ENCODE data around the gene FBXL16. TPM values are rescaled to one million over a fixed set of nuclear protein-coding genes. Genes with fewer than 3 reads are reported as not detected.
A peak's percentile ranks its signal among the peaks of the same experiment; 100 is the strongest.

Gene FBXL16
- total RNA-seq, 2 donors from 2014 or later: 0.26 TPM; not detected in 1

DNA sequence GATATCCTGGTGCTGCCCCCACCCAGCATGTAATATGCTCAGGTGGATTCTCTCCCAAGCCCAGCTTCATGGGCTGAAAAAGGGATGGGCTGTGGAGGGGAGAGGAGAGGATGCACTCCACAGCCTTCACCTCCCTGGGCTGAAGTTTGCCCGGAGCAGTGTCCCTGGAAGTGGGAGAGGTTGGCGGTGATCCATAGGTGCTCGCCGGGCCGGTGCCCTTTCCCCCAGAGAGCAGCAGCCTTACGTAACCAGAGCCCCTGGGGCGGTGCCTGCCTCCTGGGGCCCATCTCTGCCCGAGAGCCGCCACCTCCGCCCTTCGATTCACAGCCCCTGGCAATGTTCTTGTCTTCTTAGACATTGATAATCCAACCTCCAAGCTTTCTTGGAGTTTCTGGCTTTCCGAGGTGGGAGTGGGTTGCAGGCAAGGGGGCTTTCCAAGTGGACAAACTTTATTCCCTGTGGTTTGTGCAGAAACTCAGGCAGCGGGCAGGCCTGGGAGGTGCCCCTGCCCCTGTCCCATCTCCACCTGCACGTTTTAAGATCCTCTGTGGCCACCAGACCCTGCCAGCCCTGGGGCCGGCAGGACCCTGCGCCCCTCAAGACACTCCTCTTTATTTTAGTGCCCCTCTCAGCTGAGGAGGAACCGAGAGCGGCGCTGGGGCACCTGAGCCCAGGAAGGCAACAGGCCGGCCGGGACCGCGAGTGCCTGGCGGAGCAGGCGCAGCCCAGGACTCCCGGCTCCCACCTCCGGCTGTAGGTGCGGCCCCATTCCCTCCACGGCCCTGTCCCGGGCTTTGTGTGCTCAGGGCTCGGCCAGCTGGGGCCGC lies 59.5 kb downstream of the FBXL16 start:
- peaks cover 5% of the 10 kb centered on the region in 2 donors for H3K4me1 Mint-ChIP-seq (ENCODE audit: low read depth in 2 of 2)
- H3K36me3 Mint-ChIP-seq: no peaks in the 10 kb centered on the region
- H3K9me3 Mint-ChIP-seq: no peaks in the 10 kb centered on the region
- no peak overlapping the region for H3K27ac Mint-ChIP-seq
- no peaks in the 10 kb centered on the region for H3K27me3 Mint-ChIP-seq
- ATAC-seq: no peak
- H3K4me3 Mint-ChIP-seq: no peak overlapping the region
- DNase-seq (ENCODE audit: low spot score): no peak

DNA sequence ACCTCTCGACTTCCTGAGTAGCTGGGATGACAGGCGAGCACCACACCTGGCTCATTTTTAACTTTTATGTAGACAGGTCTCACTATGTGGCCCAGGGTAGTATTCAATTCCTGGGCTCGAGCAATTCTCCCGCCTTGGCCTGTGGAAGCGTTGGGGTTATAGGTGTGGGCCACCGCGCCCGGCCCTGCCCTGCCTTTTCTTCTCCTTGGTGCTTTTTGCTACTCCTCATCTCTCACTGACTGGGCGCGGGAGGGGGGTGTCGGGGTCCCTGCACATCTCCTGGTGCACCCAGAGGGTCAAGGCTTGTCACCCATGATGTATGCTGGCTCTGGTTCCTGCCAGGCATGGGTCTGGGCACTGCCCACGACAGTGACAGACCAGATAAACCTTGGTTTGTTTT lies 61.0 kb downstream of the FBXL16 start:
- Mint-ChIP-seq H3K27me3 (no peaks in the 10 kb centered on the region), H3K4me1 (ENCODE audit: low read depth in 2 of 2) (peaks cover 3 to 5% of the 10 kb centered on the region in 2 donors), H3K4me3 (no peak overlapping the region), H3K27ac (no peak overlapping the region), H3K36me3 (no peaks in the 10 kb centered on the region), H3K9me3 (no peaks in the 10 kb centered on the region)
- ATAC-seq: no peak
- no peak for DNase-seq (ENCODE audit: low spot score)

DNA sequence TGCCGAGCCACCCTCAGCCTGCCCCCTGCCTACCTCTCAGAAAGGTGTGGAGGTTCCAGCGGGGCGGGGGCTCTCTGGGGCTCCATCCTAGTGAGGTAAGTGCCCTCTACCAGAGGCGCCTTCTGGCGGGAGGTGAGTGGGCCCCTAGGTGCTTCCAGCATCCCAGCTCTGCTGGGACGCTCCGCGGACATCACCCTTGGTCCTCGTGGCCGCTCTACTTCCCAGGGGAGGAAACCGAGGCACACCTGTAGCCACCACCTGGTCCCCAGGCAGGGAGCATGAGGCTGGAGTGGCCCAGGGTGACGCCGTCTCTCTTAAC lies 62.6 kb downstream of the FBXL16 start:
- Mint-ChIP-seq H3K9me3 (no peaks in the 10 kb centered on the region), H3K27ac (no peak overlapping the region), H3K4me1 (ENCODE audit: low read depth in 2 of 2) (peaks cover 3 to 5% of the 10 kb centered on the region in 2 donors), H3K36me3 (no peaks in the 10 kb centered on the region), H3K4me3 (peak overlapping the region; percentile 79), H3K27me3 (no peaks in the 10 kb centered on the region)
- DNase-seq (ENCODE audit: low spot score) (no peak), ATAC-seq (no peak)

Other genes with a start within 250 kb of the FBXL16 start
- gene CAPN15, start 178.1 kb downstream of the FBXL16 start, total RNA-seq: 100 to 1,000 TPM; 139 to 201 TPM
- under 1 TPM; 0.12 to 0.64 TPM for gene PRR35, start 145.4 kb downstream of the FBXL16 start, total RNA-seq
- under 1 TPM; 0.33 to 0.48 TPM for gene NHLRC4, start 138.8 kb downstream of the FBXL16 start, total RNA-seq
- gene PIGQ, start 135.8 kb downstream of the FBXL16 start, total RNA-seq: 10 to 100 TPM; 27.6 to 60.9 TPM
- gene RAB40C, start 115.7 kb downstream of the FBXL16 start, total RNA-seq: 10 to 100 TPM; 16.7 to 18.7 TPM
- gene WFIKKN1, start 74.8 kb downstream of the FBXL16 start, total RNA-seq: 1 to 10 TPM in 1 of 2 donors, under 1 TPM in 1; 0.75 to 1.1 TPM
- gene METTL26, start 69.5 kb downstream of the FBXL16 start, total RNA-seq: 100 to 1,000 TPM in 1 of 2 donors, 10 to 100 TPM in 1; 93.7 to 115 TPM
- 10 to 100 TPM; 29.5 to 57.7 TPM for gene MCRIP2, start 64.0 kb downstream of the FBXL16 start, total RNA-seq
- gene WDR90, start 56.4 kb downstream of the FBXL16 start, total RNA-seq: 100 to 1,000 TPM in 1 of 2 donors, 10 to 100 TPM in 1; 49.7 to 130 TPM
- gene RHOT2, start 37.7 kb downstream of the FBXL16 start, total RNA-seq: 100 to 1,000 TPM; 171 to 259 TPM
- gene RHBDL1, start 30.1 kb downstream of the FBXL16 start, total RNA-seq: 1 to 10 TPM; 1.0 to 1.5 TPM
- 100 to 1,000 TPM in 1 of 2 donors, 10 to 100 TPM in 1; 95.0 to 172 TPM for gene STUB1, start 25.4 kb downstream of the FBXL16 start, total RNA-seq
- gene JMJD8, start 21.5 kb downstream of the FBXL16 start, total RNA-seq: 10 to 100 TPM; 31.2 to 53.4 TPM
- 10 to 100 TPM; 15.7 to 25.0 TPM for gene WDR24, start 15.4 kb downstream of the FBXL16 start, total RNA-seq
- 10 to 100 TPM; 21.0 to 34.9 TPM for gene METRN, start 9.3 kb upstream of the FBXL16 start, total RNA-seq
- 10 to 100 TPM; 29.1 to 37.9 TPM for gene ANTKMT, start 15.3 kb upstream of the FBXL16 start, total RNA-seq
- gene CCDC78, start 20.6 kb upstream of the FBXL16 start, total RNA-seq: 1 to 10 TPM; 3.1 to 6.4 TPM
- gene HAGHL, start 21.3 kb upstream of the FBXL16 start, total RNA-seq: 10 to 100 TPM in 1 of 2 donors, 1 to 10 TPM in 1; 5.4 to 15.3 TPM
- 10 to 100 TPM; 26.9 to 54.0 TPM for gene CIAO3, start 35.2 kb upstream of the FBXL16 start, total RNA-seq
- not detected for gene MSLN, start 54.9 kb upstream of the FBXL16 start, total RNA-seq
- gene RPUSD1, start 82.6 kb upstream of the FBXL16 start, total RNA-seq: 10 to 100 TPM; 38.2 to 79.3 TPM
- 100 to 1,000 TPM in 1 of 2 donors, 10 to 100 TPM in 1; 70.7 to 210 TPM for gene CHTF18, start 82.8 kb upstream of the FBXL16 start, total RNA-seq
- gene GNG13, start 94.9 kb upstream of the FBXL16 start, total RNA-seq: not detected

All from natural killer cell treated with Interleukin-12 subunit alpha and Interleukin-12 subunit beta and Interleukin-15 and Interleukin-18, amount 100 ng/mL, for 72 hours (primary cell).